Measurements from ENCODE around the gene CCL15.

CCL15 gene

DNA sequence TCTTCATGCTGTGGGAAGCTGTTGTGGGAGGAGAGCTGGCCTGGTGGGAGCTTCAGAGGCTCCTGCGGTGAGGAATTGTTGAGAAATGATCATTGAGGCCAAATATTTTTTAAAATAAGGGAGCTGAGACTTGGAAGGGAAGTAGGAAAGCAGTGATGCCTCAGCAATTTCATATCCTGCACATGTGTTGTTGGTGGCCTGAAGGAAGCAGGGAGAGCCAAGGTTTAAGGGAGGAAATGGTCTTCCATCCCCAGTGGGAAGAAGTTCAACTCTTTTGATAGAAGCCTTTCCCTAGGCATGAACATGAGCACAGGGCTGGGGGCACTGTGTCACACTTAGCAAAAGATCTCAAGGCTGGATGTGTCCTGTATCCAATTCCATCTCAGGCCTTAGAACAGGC lies 14.7 kb downstream of the CCL15 start, which contains the start of gene CCL14 (continued):
- TF ChIP-seq, protein P1, sequence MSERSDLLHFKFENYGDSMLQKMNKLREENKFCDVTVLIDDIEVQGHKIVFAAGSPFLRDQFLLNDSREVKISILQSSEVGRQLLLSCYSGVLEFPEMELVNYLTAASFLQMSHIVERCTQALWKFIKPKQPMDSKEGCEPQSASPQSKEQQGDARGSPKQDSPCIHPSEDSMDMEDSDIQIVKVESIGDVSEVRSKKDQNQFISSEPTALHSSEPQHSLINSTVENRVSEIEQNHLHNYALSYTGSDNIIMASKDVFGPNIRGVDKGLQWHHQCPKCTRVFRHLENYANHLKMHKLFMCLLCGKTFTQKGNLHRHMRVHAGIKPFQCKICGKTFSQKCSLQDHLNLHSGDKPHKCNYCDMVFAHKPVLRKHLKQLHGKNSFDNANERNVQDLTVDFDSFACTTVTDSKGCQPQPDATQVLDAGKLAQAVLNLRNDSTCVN (tag by site-specific recombination; optimal IDR thresholded peaks at IDR 0.05) = no peak
- no peak for TF ChIP-seq ZNF585B (tag by site-specific recombination; IDR thresholded peaks at IDR 0.05)

DNA sequence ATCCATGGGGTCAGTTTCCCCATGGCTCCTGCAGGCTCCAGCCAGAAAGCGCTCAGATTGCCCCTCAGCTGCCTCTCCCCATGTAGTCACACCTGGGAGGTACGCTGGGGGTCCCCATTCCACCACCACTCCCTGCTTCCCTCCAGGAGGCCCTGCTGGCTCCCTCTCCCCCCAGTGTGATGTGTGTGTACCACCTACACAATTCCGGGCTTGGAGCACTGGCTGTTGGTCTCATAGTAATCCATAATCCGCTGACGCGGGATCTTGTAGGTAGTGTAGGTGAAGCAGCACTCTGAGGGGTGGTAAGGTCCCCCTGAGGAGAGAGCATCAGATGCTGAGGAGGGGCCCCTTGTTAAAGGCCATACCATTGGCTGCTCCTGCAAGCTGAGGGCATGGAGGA lies 17.2 kb downstream of the CCL15 start:
- POLR2A ChIA-PET = interaction anchor here (0.5 to 0.6 kb wide), 2 partner anchors 151 to 472 kb away, joined by 3 to 5 read pairs; no protein-coding TSS in a partner anchor
- no peak overlapping the region for H3K27ac ChIP-seq (ENCODE audit: extremely low read depth, low read depth, low read length)

More for the DNA sequence above, 17.2 kb downstream of the CCL15 start:
- H3K4me3 ChIP-seq (ENCODE audit: low read depth, low read length) = no peak overlapping the region
- CTCF ChIA-PET = interaction anchor here (1.4 to 3.7 kb wide), 3 partner anchors 15 to 164 kb away, joined by 3 to 56 read pairs (median 24); no protein-coding TSS in a partner anchor
- no peaks in the 10 kb centered on the region for H3K36me3 ChIP-seq (ENCODE audit: control insufficient read depth in 2 of 2, insufficient read depth in 1 of 2, low read length in 2 of 2)
- no peaks in the 10 kb centered on the region for H3K4me1 ChIP-seq (ENCODE audit: control insufficient read depth, insufficient read depth, low read length)
- H3K9me3 ChIP-seq (ENCODE audit: control insufficient read depth, insufficient read depth, low read depth, low read length) = no peaks in the 10 kb centered on the region
- TF ChIP-seq, protein P2, sequence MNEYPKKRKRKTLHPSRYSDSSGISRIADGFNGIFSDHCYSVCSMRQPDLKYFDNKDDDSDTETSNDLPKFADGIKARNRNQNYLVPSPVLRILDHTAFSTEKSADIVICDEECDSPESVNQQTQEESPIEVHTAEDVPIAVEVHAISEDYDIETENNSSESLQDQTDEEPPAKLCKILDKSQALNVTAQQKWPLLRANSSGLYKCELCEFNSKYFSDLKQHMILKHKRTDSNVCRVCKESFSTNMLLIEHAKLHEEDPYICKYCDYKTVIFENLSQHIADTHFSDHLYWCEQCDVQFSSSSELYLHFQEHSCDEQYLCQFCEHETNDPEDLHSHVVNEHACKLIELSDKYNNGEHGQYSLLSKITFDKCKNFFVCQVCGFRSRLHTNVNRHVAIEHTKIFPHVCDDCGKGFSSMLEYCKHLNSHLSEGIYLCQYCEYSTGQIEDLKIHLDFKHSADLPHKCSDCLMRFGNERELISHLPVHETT (tag by site-specific recombination; IDR thresholded peaks at IDR 0.05) = no peak
- no peak for TF ChIP-seq RBAK (tag by site-specific recombination; IDR thresholded peaks at IDR 0.05)
- TF ChIP-seq ZNF121 (tag by site-specific recombination; IDR thresholded peaks at IDR 0.05) = no peak
- no peak for TF ChIP-seq TCF7L2 (IDR thresholded peaks at IDR 0.05; ENCODE audit: borderline replicate concordance, low read depth, low read length)
- no peak for TF ChIP-seq ZNF600 (tag by site-specific recombination; IDR thresholded peaks at IDR 0.05)
- no peak for TF ChIP-seq ZNF792 (tag by site-specific recombination; IDR thresholded peaks at IDR 0.05)
- TF ChIP-seq, protein P3, sequence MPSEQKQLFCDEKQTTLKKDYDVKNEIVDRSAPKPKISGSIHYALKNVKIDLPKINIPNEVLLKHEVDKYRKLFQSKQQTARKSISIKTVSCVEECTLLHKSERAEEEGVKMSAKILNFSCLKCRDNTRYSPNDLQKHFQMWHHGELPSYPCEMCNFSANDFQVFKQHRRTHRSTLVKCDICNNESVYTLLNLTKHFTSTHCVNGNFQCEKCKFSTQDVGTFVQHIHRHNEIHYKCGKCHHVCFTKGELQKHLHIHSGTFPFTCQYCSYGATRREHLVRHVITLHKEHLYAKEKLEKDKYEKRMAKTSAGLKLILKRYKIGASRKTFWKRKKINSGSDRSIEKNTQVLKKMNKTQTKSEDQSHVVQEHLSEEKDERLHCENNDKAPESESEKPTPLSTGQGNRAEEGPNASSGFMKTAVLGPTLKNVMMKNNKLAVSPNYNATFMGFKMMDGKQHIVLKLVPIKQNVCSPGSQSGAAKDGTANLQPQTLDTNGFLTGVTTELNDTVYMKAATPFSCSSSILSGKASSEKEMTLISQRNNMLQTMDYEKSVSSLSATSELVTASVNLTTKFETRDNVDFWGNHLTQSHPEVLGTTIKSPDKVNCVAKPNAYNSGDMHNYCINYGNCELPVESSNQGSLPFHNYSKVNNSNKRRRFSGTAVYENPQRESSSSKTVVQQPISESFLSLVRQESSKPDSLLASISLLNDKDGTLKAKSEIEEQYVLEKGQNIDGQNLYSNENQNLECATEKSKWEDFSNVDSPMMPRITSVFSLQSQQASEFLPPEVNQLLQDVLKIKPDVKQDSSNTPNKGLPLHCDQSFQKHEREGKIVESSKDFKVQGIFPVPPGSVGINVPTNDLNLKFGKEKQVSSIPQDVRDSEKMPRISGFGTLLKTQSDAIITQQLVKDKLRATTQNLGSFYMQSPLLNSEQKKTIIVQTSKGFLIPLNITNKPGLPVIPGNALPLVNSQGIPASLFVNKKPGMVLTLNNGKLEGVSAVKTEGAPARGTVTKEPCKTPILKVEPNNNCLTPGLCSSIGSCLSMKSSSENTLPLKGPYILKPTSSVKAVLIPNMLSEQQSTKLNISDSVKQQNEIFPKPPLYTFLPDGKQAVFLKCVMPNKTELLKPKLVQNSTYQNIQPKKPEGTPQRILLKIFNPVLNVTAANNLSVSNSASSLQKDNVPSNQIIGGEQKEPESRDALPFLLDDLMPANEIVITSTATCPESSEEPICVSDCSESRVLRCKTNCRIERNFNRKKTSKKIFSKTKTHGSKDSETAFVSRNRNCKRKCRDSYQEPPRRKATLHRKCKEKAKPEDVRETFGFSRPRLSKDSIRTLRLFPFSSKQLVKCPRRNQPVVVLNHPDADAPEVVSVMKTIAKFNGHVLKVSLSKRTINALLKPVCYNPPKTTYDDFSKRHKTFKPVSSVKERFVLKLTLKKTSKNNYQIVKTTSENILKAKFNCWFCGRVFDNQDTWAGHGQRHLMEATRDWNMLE (tag by site-specific recombination; conservative IDR thresholded peaks at IDR 0.05; ENCODE audit: low read depth) = no peak
- TF ChIP-seq ZNF202 (tag by site-specific recombination; IDR thresholded peaks at IDR 0.05; ENCODE audit: borderline replicate concordance) = no peak
- TF ChIP-seq ZNF426 (tag by site-specific recombination; IDR thresholded peaks at IDR 0.05) = no peak
- no peak for TF ChIP-seq ZNF473 (tag by site-specific recombination; IDR thresholded peaks at IDR 0.05)
- TF ChIP-seq ZNF214 (tag by site-specific recombination; IDR thresholded peaks at IDR 0.05; ENCODE audit: borderline replicate concordance) = no peak
- TF ChIP-seq ZFP3 (tag by site-specific recombination; IDR thresholded peaks at IDR 0.05; ENCODE audit: low read depth) = no peak
- no peak for TF ChIP-seq KLF16 (tag by site-specific recombination; IDR thresholded peaks at IDR 0.05)
- TF ChIP-seq ZNF521 (tag by site-specific recombination; IDR thresholded peaks at IDR 0.05) = no peak
- TF ChIP-seq, protein P4, sequence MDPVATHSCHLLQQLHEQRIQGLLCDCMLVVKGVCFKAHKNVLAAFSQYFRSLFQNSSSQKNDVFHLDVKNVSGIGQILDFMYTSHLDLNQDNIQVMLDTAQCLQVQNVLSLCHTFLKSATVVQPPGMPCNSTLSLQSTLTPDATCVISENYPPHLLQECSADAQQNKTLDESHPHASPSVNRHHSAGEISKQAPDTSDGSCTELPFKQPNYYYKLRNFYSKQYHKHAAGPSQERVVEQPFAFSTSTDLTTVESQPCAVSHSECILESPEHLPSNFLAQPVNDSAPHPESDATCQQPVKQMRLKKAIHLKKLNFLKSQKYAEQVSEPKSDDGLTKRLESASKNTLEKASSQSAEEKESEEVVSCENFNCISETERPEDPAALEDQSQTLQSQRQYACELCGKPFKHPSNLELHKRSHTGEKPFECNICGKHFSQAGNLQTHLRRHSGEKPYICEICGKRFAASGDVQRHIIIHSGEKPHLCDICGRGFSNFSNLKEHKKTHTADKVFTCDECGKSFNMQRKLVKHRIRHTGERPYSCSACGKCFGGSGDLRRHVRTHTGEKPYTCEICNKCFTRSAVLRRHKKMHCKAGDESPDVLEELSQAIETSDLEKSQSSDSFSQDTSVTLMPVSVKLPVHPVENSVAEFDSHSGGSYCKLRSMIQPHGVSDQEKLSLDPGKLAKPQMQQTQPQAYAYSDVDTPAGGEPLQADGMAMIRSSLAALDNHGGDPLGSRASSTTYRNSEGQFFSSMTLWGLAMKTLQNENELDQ (tag by site-specific recombination; IDR thresholded peaks at IDR 0.05; ENCODE audit: low read depth) = no peak
- no peak for TF ChIP-seq ZNF112 (tag by site-specific recombination; IDR thresholded peaks at IDR 0.05)
- no peak for TF ChIP-seq ZSCAN23 (tag by site-specific recombination; IDR thresholded peaks at IDR 0.05)
- TF ChIP-seq SP2 (tag by site-specific recombination; IDR thresholded peaks at IDR 0.05) = no peak
